HepG2 (cell line): ENCODE results near the gene NFIC. TPM values are rescaled to one million over a fixed set of nuclear protein-coding genes. Genes with fewer than 3 reads are reported as not detected.

ENCODE experiments used
- ATF4 ChIP-seq, 2 experiments: fragments of 450-650 bp in 1 of 2; sonication (generic) in 1 of 2; formaldehyde crosslinking; IDR thresholded peaks; 2 replicates each; pipeline versions ENCODE4 v1.5.0 to v1.8.0; 2020 to 2022; ENCODE audit warnings: mild to moderate bottlenecking in 1 of 2, missing genetic modification reagents in 1 of 2
- ATRX ChIP-seq: sonication (generic); formaldehyde crosslinking; IDR thresholded peaks from 2 replicates; pipeline ENCODE4 v1.4.0; 2020; ENCODE audit warnings: missing genetic modification reagents, borderline replicate concordance
- CEBPB ChIP-seq: IDR thresholded peaks from 2 replicates; pipeline ENCODE4 v1.6.1; 2011; ENCODE audit warnings: low read depth, low read length, improper control_type of control experiment, borderline replicate concordance
- DPF2 ChIP-seq: sonication (generic); formaldehyde crosslinking; IDR thresholded peaks from 2 replicates; pipeline ENCODE4 v1.4.0; 2020; ENCODE audit warnings: mild to moderate bottlenecking, low read depth, missing genetic modification reagents, borderline replicate concordance
- ESRRA ChIP-seq: sonication (generic); formaldehyde crosslinking; IDR thresholded peaks from 2 replicates; pipeline ENCODE4 v1.5.1; 2020; ENCODE audit warnings: mild to moderate bottlenecking, low read depth, missing genetic modification reagents
- MIER3 ChIP-seq: IDR thresholded peaks from 2 replicates; pipeline ENCODE4 v1.6.1; 2016; ENCODE audit warnings: missing compliant biosample characterization, borderline replicate concordance
- ONECUT2 ChIP-seq: sonication (generic); formaldehyde crosslinking; IDR thresholded peaks from 2 replicates; pipeline ENCODE4 v1.4.0; 2020; ENCODE audit warnings: missing genetic modification reagents
- SCMH1 ChIP-seq: sonication (generic); formaldehyde crosslinking; IDR thresholded peaks from 2 replicates; pipeline ENCODE4 v1.9.0; 2021; ENCODE audit warnings: missing genetic modification reagents, mild to moderate bottlenecking, borderline replicate concordance
- SYNCRIP ChIP-seq: fragments of 200-400 bp; formaldehyde crosslinking; IDR thresholded peaks from 2 replicates; pipeline ENCODE4 v1.6.1; 2018; ENCODE audit warnings: mild to moderate bottlenecking, low read depth, low read length; ENCODE audit not compliant: insufficient read depth
- TRIM24 ChIP-seq: sonication (generic); formaldehyde crosslinking; IDR thresholded peaks from 2 replicates; pipeline ENCODE4 v1.8.0; 2022; ENCODE audit warnings: mild to moderate bottlenecking, missing genetic modification reagents
- U2AF2 ChIP-seq: fragments of 200-400 bp; formaldehyde crosslinking; IDR thresholded peaks from 2 replicates; pipeline ENCODE4 v1.6.1; 2017; ENCODE audit warnings: low read depth, mild to moderate bottlenecking, low read length
- ZFP36 ChIP-seq: fragments of 150-350 bp; IDR thresholded peaks from 2 replicates; pipeline ENCODE4 v1.6.1; 2018; ENCODE audit warnings: borderline replicate concordance, low read length, low read depth; ENCODE audit not compliant: partially characterized antibody
- ZFY ChIP-seq: sonication (generic); formaldehyde crosslinking; IDR thresholded peaks from 2 replicates; pipeline ENCODE4 v1.4.0; 2020; ENCODE audit warnings: missing genetic modification reagents
- ZNF18 ChIP-seq: sonication (generic); formaldehyde crosslinking; IDR thresholded peaks from 2 replicates; pipeline ENCODE4 v1.8.0; 2022; ENCODE audit warnings: mild to moderate bottlenecking, missing genetic modification reagents; ENCODE audit not compliant: insufficient replicate concordance
- ZNF362 ChIP-seq: sonication (generic); formaldehyde crosslinking; IDR thresholded peaks from 2 replicates; pipeline ENCODE4 v1.4.0; 2020; ENCODE audit warnings: missing genetic modification reagents, mild to moderate bottlenecking, borderline replicate concordance
- ZNF430 ChIP-seq: sonication (generic); formaldehyde crosslinking; IDR thresholded peaks from 2 replicates; pipeline ENCODE4 v1.9.0; 2021; ENCODE audit warnings: mild to moderate bottlenecking, missing genetic modification reagents
- ZNF543 ChIP-seq: sonication (generic); formaldehyde crosslinking; IDR thresholded peaks from 2 replicates; pipeline ENCODE4 v1.4.0; 2020; ENCODE audit warnings: mild to moderate bottlenecking, missing genetic modification reagents
- ZNF549 ChIP-seq: sonication (generic); formaldehyde crosslinking; IDR thresholded peaks from 2 replicates; pipeline ENCODE4 v1.5.0; 2020; ENCODE audit warnings: missing genetic modification reagents
- ZNF598 ChIP-seq: sonication (generic); formaldehyde crosslinking; IDR thresholded peaks from 2 replicates; pipeline ENCODE4 v1.5.1; 2020; ENCODE audit warnings: mild to moderate bottlenecking, missing genetic modification reagents, borderline replicate concordance
- ZNF616 ChIP-seq: sonication (generic); formaldehyde crosslinking; IDR thresholded peaks from 2 replicates; pipeline ENCODE4 v1.5.0; 2020; ENCODE audit warnings: low read depth, mild to moderate bottlenecking, missing genetic modification reagents
- ZNF720 ChIP-seq: sonication (generic); formaldehyde crosslinking; IDR thresholded peaks from 2 replicates; pipeline ENCODE4 v1.4.0; 2020; ENCODE audit warnings: missing genetic modification reagents
- ZSCAN20 ChIP-seq: sonication (generic); formaldehyde crosslinking; IDR thresholded peaks from 2 replicates; pipeline ENCODE4 v1.4.0; 2020; ENCODE audit warnings: missing genetic modification reagents, mild to moderate bottlenecking, borderline replicate concordance
- ZSCAN22 ChIP-seq: sonication (generic); formaldehyde crosslinking; IDR thresholded peaks from 2 replicates; pipeline ENCODE4 v1.4.0; 2020; ENCODE audit warnings: mild to moderate bottlenecking, missing genetic modification reagents
- polyA plus RNA-seq, 8 experiments: library from polyadenylated mRNA; depleted of rRNA in 3 of 8; stranded (reverse) in 7 of 8; unstranded in 1 of 8; fragments of >200 nt; fragmentation: Illumina TruSeq in 4 of 8; extraction: Trizol in 4 of 8; gene quantifications; 2 replicates each; pipeline versions ENCODE4 v1.2.1 to v1.2.3, GENCODE V29; 2011 to 2016; ENCODE audit warnings: low read depth in 4 of 8, missing spikeins in 1 of 8, mixed read lengths in 1 of 8; ENCODE audit not compliant: insufficient read depth in 1 of 8
- total RNA-seq, 5 experiments: library from RNA; depleted of rRNA; stranded (reverse); fragments of >200 nt; fragmentation: Illumina TruSeq; extraction: Trizol; gene quantifications; 2 replicates each; pipeline ENCODE4 v1.2.3, GENCODE V29; 2016; ENCODE audit warnings: low read depth in 1 of 5
- TF ChIP-seq, protein P1 (sequence below): sonication (generic); formaldehyde crosslinking; IDR thresholded peaks from 2 replicates; pipeline ENCODE4 v1.5.1; 2020; ENCODE audit warnings: mild to moderate bottlenecking, moderate library complexity, missing genetic modification reagents

The NFIC gene
- total and polyA plus RNA-seq, 2 of the 13 experiments (the other 11 are each of a cell fraction or from before 2014, with no cell fraction given) = 1.3 to 2.5 TPM

DNA sequence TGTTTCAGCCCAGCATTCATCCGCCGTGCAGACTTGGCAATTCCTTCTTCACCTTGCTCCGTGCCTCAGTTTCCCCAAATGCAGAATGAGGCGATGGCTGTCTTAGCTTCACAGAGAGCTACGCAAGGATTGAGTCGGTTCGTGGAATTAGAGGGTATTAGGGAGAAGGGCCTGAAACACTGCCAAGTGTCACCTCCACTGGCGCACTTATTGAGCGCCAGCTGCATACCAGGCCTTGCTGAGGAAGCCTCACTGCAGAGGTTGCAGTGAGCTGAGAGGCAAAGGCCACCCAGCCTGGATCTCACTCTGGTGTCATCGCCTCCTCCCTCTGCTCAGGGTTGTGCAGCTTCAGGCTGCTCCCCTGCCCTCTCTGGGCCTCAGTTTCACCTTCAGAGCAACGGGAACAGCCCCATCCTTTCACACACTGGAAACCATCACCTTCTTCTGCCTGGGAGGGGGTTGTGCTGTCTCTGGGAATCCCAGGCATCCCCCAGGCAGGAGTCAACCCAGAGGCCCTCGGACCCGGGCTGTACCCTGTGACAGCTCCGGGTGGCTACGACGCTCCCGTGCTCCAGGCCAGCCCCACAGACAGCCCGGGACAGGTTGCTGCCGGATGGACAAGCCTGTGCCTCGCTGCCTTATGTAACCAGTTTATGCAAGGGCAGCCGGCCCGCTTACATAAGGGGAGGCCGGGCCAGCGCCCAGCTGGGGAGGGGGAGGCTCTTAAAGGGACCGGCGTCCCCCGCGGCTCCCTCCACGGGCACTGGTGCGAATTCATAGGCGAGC lies 31.9 kb downstream of the NFIC start (continued):
- peak; percentile 64; the same call in 1 of the 2 replicates for TF ChIP-seq ZSCAN22 (CRISPR knock-in tag)
- peak; percentile 37 for TF ChIP-seq ZNF18 (CRISPR knock-in tag)
- TF ChIP-seq ZSCAN20 = no peak
- peak in 1 of 2 experiments; percentile 82; a peak in 2 of 4 replicates for TF ChIP-seq ATF4 (CRISPR knock-in tag; IDR thresholded peaks at IDR 0.05)
- TF ChIP-seq ZNF430 (CRISPR knock-in tag) = peak; percentile 91; the same call in 1 of the 2 replicates
- peak; percentile 80 for TF ChIP-seq CEBPB
- TF ChIP-seq ZNF616 (CRISPR knock-in tag) = 0 out of 2 replicates have a peak, but pooled peaks have one; percentile 45
- TF ChIP-seq MIER3 (CRISPR knock-in tag) = peak; percentile 87; the same call in 1 of the 2 replicates
- TF ChIP-seq, protein P1, sequence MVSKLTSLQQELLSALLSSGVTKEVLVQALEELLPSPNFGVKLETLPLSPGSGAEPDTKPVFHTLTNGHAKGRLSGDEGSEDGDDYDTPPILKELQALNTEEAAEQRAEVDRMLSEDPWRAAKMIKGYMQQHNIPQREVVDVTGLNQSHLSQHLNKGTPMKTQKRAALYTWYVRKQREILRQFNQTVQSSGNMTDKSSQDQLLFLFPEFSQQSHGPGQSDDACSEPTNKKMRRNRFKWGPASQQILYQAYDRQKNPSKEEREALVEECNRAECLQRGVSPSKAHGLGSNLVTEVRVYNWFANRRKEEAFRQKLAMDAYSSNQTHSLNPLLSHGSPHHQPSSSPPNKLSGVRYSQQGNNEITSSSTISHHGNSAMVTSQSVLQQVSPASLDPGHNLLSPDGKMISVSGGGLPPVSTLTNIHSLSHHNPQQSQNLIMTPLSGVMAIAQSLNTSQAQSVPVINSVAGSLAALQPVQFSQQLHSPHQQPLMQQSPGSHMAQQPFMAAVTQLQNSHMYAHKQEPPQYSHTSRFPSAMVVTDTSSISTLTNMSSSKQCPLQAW (CRISPR knock-in tag) = peak; percentile 49
- no peak for TF ChIP-seq ONECUT2
- TF ChIP-seq SCMH1 (CRISPR knock-in tag) = no peak
- peak; percentile 88; the same call in 1 of the 2 replicates for TF ChIP-seq ZNF598 (CRISPR knock-in tag)
- TF ChIP-seq SYNCRIP = no peak
- TF ChIP-seq ZFY = peak; percentile 57
- peak; percentile 43; the same call in 1 of the 2 replicates for TF ChIP-seq ZNF362
- TF ChIP-seq ESRRA (CRISPR knock-in tag) = 0 out of 2 replicates have a peak, but pooled peaks have one; percentile 23
- TF ChIP-seq TRIM24 = peak; percentile 79
- TF ChIP-seq ZNF543 (CRISPR knock-in tag) = peak; percentile 83; the same call in 1 of the 2 replicates
- no peak for TF ChIP-seq ZNF549 (CRISPR knock-in tag)
- no peak for TF ChIP-seq ATRX (CRISPR knock-in tag)
- TF ChIP-seq U2AF2 = no peak
- TF ChIP-seq ZFP36 = no peak
- TF ChIP-seq DPF2 (CRISPR knock-in tag) = peak; percentile 67
- no peak for TF ChIP-seq ZNF720 (CRISPR knock-in tag)
